ENCODE measurements around the gene GOLPH3L.
"Not testable (repeated sequence)": the region's sequence is repeated elsewhere in the genome, so short reads cannot be mapped to it uniquely, and the experiment has no call there.

GOLPH3L gene

DNA sequence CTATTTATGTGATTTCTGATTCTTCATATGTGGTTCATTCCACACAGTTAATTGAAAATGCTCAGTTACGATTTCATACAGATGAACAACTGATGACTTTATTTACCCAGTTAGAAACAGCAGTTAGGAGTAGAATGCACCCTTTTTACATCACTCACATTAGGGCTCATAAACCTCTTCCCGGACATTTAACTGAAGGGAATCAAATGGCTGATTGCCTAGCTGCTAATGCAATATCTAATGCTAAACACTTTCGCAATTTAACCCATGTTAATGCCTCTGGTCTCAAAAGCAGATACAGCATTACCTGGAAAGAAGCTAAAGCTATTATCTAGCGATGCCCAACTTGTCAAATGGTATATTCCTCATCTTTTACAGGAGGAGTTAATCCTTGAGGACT, 39.9 kb downstream of the GOLPH3L start:
- not testable (repeated sequence) for H3K27ac ChIP-seq (ENCODE audit: low read length); H3K4me1 ChIP-seq (ENCODE audit: control insufficient read depth in 1 of 2, insufficient read depth in 2 of 2, low read length in 2 of 2); H3K27me3 ChIP-seq (ENCODE audit: low read depth, low read length); H3K4me3 ChIP-seq (ENCODE audit: low read depth in 1 of 2, low read length in 2 of 2); H3K9me3 ChIP-seq (ENCODE audit: control insufficient read depth in 1 of 2, low read length in 2 of 2)
- H3K36me3 ChIP-seq (ENCODE audit: control insufficient read depth in 1 of 2, insufficient read depth in 2 of 2, low read length in 2 of 2): peaks cover 14 to 15% of the 10 kb centered on the region in 2 donors

DNA sequence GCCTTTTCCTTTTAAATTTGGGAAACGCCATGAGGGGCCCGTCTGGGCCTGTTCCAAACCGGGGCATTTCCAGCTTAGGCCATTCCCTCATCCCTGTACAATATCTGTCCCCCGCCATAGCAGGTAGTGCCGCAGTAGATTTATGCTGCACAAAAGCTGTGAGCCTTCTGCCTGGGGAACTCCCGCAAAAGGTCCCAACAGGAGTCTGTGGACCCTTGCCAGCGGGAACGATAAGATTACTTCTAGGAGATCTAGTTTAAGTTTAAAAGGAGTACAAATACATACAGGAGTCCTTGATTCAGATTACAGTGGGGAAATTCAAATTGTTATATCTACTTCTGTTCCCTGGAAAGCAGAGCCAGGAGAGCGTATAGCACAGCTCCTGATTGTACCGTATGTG, 42.3 kb downstream of the GOLPH3L start:
- H3K4me1 ChIP-seq (ENCODE audit: control insufficient read depth in 1 of 2, insufficient read depth in 2 of 2, low read length in 2 of 2); H3K27me3 ChIP-seq (ENCODE audit: low read depth, low read length); H3K4me3 ChIP-seq (ENCODE audit: low read depth in 1 of 2, low read length in 2 of 2); H3K9me3 ChIP-seq (ENCODE audit: control insufficient read depth in 1 of 2, low read length in 2 of 2); H3K36me3 ChIP-seq (ENCODE audit: control insufficient read depth in 1 of 2, insufficient read depth in 2 of 2, low read length in 2 of 2); H3K27ac ChIP-seq (ENCODE audit: low read length): not testable (repeated sequence)

DNA sequence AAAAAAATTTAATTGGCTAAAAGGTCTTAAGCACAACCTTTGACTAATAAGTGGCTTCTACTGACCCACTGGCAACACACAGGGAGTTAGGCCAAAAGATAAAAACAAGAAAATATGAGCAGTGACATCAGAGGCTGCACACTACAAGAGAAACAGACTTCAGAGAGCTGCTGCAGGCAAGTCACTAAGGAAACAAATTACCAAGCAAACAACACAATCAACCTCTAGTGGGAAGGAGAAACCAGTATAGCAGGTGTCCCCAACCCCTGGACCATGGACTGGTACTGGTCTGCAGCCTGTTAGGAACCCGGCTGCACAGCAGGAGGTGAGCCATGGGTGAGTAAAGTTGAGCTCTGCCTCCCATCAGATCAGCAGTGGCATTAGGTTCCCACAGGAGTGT, 46.8 kb downstream of the GOLPH3L start:
- Histone ChIP-seq H3K4me1 (ENCODE audit: control insufficient read depth in 1 of 2, insufficient read depth in 2 of 2, low read length in 2 of 2) (no peaks in the 10 kb centered on the region), H3K4me3 (ENCODE audit: low read depth in 1 of 2, low read length in 2 of 2) (no peak overlapping the region), H3K36me3 (ENCODE audit: control insufficient read depth in 1 of 2, insufficient read depth in 2 of 2, low read length in 2 of 2) (peaks cover 22 to 37% of the 10 kb centered on the region in 2 donors), H3K27ac (ENCODE audit: low read length) (peak overlapping the region; percentile 23), H3K9me3 (ENCODE audit: control insufficient read depth in 1 of 2, low read length in 2 of 2) (no peaks in the 10 kb centered on the region), H3K27me3 (ENCODE audit: low read depth, low read length) (no peaks in the 10 kb centered on the region)

DNA sequence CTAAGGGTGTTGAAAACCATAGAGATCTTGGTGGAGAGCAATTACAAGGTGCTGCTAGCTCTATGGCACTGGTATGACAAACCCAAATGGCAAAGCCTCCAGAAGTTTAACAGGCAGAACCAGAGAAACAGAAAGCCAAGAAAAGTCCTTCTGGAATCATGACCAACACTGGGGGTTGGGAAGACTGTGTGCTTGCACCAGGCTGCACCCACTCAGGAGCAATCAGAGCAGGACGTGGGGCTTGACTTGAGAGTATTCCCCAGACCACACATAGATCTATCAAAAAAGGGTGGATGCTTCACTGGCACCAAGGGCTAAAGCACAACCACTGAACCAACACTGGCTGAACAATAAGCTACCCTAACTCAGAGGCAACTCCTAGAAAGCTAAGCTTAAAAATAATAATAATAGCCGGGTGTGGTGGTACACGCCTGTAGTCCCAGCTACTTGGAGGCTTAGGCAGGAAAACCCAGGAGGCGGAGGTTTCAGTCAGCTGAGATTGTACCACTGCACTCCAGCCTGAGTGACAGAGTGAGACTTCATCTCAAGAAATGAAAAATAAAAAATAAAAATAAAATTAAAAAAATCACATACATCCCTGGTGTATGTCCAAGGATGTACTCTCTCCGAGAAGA, 47.4 kb downstream of the GOLPH3L start:
- H3K9me3 ChIP-seq (ENCODE audit: control insufficient read depth in 1 of 2, low read length in 2 of 2): no peaks in the 10 kb centered on the region
- H3K4me1 ChIP-seq (ENCODE audit: control insufficient read depth in 1 of 2, insufficient read depth in 2 of 2, low read length in 2 of 2): no peaks in the 10 kb centered on the region
- peak overlapping the region; percentile 8 for H3K27ac ChIP-seq (ENCODE audit: low read length)
- H3K4me3 ChIP-seq (ENCODE audit: low read depth in 1 of 2, low read length in 2 of 2): no peak overlapping the region
- no peaks in the 10 kb centered on the region for H3K27me3 ChIP-seq (ENCODE audit: low read depth, low read length)
- peaks cover 22 to 37% of the 10 kb centered on the region in 2 donors for H3K36me3 ChIP-seq (ENCODE audit: control insufficient read depth in 1 of 2, insufficient read depth in 2 of 2, low read length in 2 of 2)

DNA sequence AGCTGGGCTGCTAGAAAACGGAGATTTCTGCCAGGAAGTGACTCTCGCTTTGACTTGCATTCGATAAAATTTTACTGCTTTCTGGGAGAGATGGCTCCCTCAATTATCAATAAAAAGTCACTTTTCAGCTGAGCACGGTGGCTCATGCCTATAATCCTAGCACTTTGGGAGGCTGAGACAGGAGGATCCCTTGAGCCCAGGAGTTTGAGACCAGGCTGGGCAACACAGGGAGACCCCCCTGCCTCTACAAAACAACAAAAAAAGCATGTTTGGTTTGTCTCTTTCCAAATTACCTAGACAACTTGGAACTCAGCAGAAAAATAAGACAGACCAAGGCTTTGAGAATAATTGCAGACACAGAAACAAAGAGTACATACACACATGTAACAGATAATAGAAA, 54.7 kb downstream of the GOLPH3L start:
- no peaks in the 10 kb centered on the region for H3K27me3 ChIP-seq (ENCODE audit: low read depth, low read length)
- H3K4me3 ChIP-seq (ENCODE audit: low read depth in 1 of 2, low read length in 2 of 2): no peak overlapping the region
- H3K27ac ChIP-seq (ENCODE audit: low read length): no peak overlapping the region

DNA sequence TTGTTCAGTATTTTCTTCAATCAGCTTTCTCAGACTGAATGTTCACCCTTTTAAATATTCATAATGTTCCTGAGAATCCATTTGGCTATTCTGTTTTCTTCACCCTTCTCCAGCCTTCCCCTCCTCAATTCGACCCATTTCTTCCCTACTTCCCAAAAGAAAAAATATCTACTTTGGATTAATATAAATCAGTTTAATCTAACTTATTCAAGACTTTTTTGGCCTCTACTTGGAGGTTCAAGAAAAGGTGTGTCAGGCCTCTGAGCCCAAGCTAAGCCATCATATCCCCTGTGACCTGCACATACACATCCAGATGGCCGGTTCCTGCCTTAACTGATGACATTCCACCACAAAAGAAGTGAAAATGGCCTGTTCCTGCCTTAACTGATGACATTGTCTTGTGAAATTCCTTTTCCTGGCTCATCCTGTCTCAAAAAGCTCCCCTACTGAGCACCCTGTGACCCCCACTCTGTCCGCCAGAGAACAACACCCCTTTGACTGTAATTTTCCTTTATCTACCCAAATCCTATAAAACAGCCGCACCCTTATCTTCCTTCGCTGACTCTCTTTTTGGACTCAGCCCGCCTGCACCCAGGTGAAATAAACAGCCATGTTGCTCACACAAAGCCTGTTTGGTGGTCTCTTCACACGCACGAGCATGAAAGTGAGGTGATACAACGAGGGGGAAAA, 55.7 kb downstream of the GOLPH3L start:
- not testable (repeated sequence) for H3K27me3 ChIP-seq (ENCODE audit: low read depth, low read length); H3K9me3 ChIP-seq (ENCODE audit: control insufficient read depth in 1 of 2, low read length in 2 of 2); H3K27ac ChIP-seq (ENCODE audit: low read length); H3K4me3 ChIP-seq (ENCODE audit: low read depth in 1 of 2, low read length in 2 of 2); H3K4me1 ChIP-seq (ENCODE audit: control insufficient read depth in 1 of 2, insufficient read depth in 2 of 2, low read length in 2 of 2); H3K36me3 ChIP-seq (ENCODE audit: control insufficient read depth in 1 of 2, insufficient read depth in 2 of 2, low read length in 2 of 2)

More for the DNA sequence above, 54.7 kb downstream of the GOLPH3L start:
- H3K4me1 ChIP-seq (ENCODE audit: control insufficient read depth in 1 of 2, insufficient read depth in 2 of 2, low read length in 2 of 2): no peaks in the 10 kb centered on the region
- H3K36me3 ChIP-seq (ENCODE audit: control insufficient read depth in 1 of 2, insufficient read depth in 2 of 2, low read length in 2 of 2): peaks cover 9 to 14% of the 10 kb centered on the region in 2 donors
- H3K9me3 ChIP-seq (ENCODE audit: control insufficient read depth in 1 of 2, low read length in 2 of 2): no peaks in the 10 kb centered on the region

DNA sequence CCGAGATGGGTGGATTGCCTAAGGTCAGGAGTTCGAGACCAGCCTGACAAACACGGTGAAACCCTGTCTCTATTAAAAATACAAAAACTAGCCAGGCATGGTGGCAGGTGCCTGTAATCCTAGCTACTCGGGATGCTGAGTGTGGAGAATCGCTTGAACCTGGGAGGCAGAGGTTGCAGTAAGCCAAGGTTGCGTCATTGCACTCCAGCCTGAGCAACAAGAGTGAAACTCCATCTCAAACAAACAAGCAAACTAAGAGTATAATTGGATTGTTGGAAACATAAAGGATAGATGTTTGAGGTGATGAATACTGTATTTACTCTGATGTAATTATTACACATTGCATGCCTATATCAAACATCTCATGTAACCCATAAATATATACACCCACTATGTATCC, 58.5 kb downstream of the GOLPH3L start:
- H3K9me3 ChIP-seq (ENCODE audit: control insufficient read depth in 1 of 2, low read length in 2 of 2); H3K4me1 ChIP-seq (ENCODE audit: control insufficient read depth in 1 of 2, insufficient read depth in 2 of 2, low read length in 2 of 2); H3K4me3 ChIP-seq (ENCODE audit: low read depth in 1 of 2, low read length in 2 of 2); H3K36me3 ChIP-seq (ENCODE audit: control insufficient read depth in 1 of 2, insufficient read depth in 2 of 2, low read length in 2 of 2); H3K27ac ChIP-seq (ENCODE audit: low read length); H3K27me3 ChIP-seq (ENCODE audit: low read depth, low read length): not testable (repeated sequence)

DNA sequence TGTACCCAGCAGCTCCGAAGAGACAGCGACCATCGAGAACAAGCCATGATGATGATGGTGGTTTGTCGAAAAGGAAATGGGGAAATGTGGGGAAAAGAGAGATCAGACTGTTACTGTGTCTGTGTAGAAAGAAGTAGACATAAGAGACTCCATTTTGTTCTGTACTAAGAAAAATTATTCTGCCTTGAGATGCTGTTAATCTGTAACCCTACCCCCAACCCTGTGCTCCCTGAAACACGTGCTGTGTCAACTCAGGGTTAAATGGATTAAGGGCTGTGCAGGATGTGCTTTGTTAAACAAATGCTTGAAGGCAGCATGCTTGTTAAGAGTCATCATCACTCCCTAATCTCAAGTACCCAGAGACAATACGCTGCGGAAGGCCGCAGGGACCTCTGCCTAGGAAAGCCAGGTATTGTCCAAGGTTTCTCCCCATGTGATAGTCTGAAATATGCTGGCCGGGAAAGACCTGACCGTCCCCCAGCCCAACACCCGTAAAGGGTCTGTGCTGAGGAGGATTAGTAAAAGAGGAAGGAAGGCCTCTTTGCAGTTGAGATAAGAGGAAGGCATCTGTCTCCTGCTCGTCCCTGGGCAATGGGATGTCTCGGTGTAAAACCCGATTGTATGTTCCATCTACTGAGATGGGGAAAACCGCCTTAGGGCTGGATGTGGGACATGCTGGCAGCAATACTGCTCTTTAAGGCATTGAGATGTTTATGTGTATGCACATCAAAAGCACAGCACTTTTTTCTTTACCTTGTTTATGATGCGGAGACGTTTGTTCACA, 61.9 kb downstream of the GOLPH3L start:
- not testable (repeated sequence) for H3K27ac ChIP-seq (ENCODE audit: low read length); H3K4me1 ChIP-seq (ENCODE audit: control insufficient read depth in 1 of 2, insufficient read depth in 2 of 2, low read length in 2 of 2); H3K4me3 ChIP-seq (ENCODE audit: low read depth in 1 of 2, low read length in 2 of 2); H3K27me3 ChIP-seq (ENCODE audit: low read depth, low read length); H3K36me3 ChIP-seq (ENCODE audit: control insufficient read depth in 1 of 2, insufficient read depth in 2 of 2, low read length in 2 of 2); H3K9me3 ChIP-seq (ENCODE audit: control insufficient read depth in 1 of 2, low read length in 2 of 2)

DNA sequence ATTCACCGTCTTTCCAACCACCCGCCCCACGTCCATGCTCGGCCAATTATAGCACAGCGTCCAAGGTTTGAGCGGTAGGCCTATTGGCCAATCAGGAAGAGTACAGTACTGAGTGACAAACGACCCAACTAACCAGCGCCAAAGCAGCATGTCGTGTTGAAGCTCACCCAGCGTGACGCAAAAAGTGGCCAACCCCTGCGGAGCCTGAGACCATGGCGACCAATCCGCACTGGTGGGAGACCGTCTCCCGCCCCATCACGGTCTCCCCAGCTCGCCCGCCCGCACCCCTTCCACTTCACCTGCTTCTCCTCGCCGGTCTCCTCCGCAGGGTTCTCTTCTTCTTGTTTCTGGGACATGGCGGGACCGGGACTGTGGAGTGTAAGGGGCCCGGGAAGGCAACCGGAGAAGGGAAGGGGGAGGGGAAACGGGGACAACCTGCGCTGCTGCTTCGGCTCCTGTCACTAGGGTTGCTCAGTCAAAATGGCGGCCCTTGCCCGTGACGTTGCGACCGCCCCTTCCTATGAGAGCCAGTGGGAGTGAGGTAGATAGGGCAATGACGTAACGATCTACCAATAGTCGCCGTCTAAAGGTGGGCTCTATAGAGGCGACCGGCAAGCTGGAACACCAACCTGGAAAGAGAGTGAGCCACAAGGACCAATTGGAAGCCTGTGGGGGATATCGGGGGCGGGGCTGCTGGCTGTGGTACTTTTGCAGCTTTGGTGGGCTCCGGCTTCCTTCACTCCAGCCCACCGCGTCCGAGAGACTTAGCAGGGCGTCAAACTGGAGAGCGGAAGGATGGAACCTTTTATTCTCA, 67.6 kb downstream of the GOLPH3L start, which contains the start of gene ENSA:
ENSA (minus strand) TSS at position 498 of the 814 bp plus-strand sequence; CDS start at position 356, 142 bp downstream.
- H3K4me1 ChIP-seq (ENCODE audit: control insufficient read depth in 1 of 2, insufficient read depth in 2 of 2, low read length in 2 of 2): peaks cover 6 to 19% of the 10 kb centered on the region in 2 donors
- no peaks in the 10 kb centered on the region for H3K9me3 ChIP-seq (ENCODE audit: control insufficient read depth in 1 of 2, low read length in 2 of 2)
- H3K4me3 ChIP-seq (ENCODE audit: low read depth in 1 of 2, low read length in 2 of 2): peak within 1 kb of the TSS; percentile 68 to 93
- H3K36me3 ChIP-seq (ENCODE audit: control insufficient read depth in 1 of 2, insufficient read depth in 2 of 2, low read length in 2 of 2): peaks cover 19 to 33% of the 10 kb centered on the region in 2 donors
- no peaks in the 10 kb centered on the region for H3K27me3 ChIP-seq (ENCODE audit: low read depth, low read length)
- H3K27ac ChIP-seq (ENCODE audit: low read length): peak within 1 kb of the TSS; percentile 98

DNA sequence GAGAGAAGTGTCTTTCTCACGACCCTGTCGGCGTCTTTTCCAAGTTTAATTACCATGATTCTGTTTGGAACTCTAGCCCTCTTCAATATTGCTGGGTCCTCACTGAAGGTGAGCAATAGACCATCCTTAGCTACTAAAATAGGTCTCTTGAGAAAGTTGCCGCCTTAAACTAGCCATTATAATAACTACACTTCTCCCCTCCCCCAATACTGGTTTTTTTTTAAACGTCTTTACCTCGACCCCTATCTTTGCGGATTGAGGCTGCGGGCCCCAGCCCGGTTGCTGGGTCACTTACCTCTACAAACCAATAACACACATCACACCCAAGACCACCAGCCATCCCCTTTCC, 68.2 kb downstream of the GOLPH3L start:
- Histone ChIP-seq H3K4me3 (ENCODE audit: low read depth in 1 of 2, low read length in 2 of 2) (peak overlapping the region; percentile 68 to 93), H3K27ac (ENCODE audit: low read length) (peak overlapping the region; percentile 98), H3K4me1 (ENCODE audit: control insufficient read depth in 1 of 2, insufficient read depth in 2 of 2, low read length in 2 of 2) (peaks cover 6 to 19% of the 10 kb centered on the region in 2 donors), H3K36me3 (ENCODE audit: control insufficient read depth in 1 of 2, insufficient read depth in 2 of 2, low read length in 2 of 2) (peaks cover 25 to 39% of the 10 kb centered on the region in 2 donors), H3K27me3 (ENCODE audit: low read depth, low read length) (no peaks in the 10 kb centered on the region), H3K9me3 (ENCODE audit: control insufficient read depth in 1 of 2, low read length in 2 of 2) (no peaks in the 10 kb centered on the region)
